A375 (cell line): ENCODE results near the gene UBE2QL1. TPM values are rescaled to one million over a fixed set of nuclear protein-coding genes. Genes with fewer than 3 reads are reported as not detected.

Experiments used
- total RNA-seq: library from RNA; depleted of rRNA; stranded (reverse); fragments of >200 nt; shearing (Covaris generic); gene quantifications from 2 replicates; pipeline ENCODE4 v1.2.3, GENCODE V29; 2014; rRNA removed

UBE2QL1 gene
- total RNA-seq = 0.38 and 0.42 TPM in 2 replicates

GRCh38 chr5:6448622-6449464, at the start of gene UBE2QL1:
UBE2QL1 (plus strand) TSS chr5:6448859; CDS start chr5:6448894, 35 bp downstream.

Other genes with a start within 250 kb of the UBE2QL1 start
- 23.1 and 25.6 TPM in 2 replicates for gene MED10, start 70.3 kb upstream of the UBE2QL1 start, total RNA-seq
- gene NSUN2, start 184.2 kb downstream of the UBE2QL1 start, total RNA-seq = 109 and 116 TPM in 2 replicates
- gene SRD5A1, start 184.6 kb downstream of the UBE2QL1 start, total RNA-seq = 11.3 and 29.4 TPM in 2 replicates